Fibroblast of villous mesenchyme (primary cell): Measurements from ENCODE around the gene ELFN1. TPM values are rescaled to one million over a fixed set of nuclear protein-coding genes. Genes with fewer than 3 reads are reported as not detected.
"Not testable (repeated sequence)": the region's sequence is repeated elsewhere in the genome, so short reads cannot be mapped to it uniquely, and the experiment has no call there.

ENCODE experiments used
- DNase-seq: peaks from one replicate; pipeline ENCODE4 v3.0.0-alpha.2; 2010; ENCODE audit warnings: low read depth
- H3K4me3 ChIP-seq: 2 replicates; pipeline ENCODE4 v1.5.1; 2011; ENCODE audit warnings: low read depth, mild to moderate bottlenecking, low read length
- total RNA-seq: library from RNA; depleted of rRNA; stranded (reverse); fragments of >200 nt; gene quantifications from 2 replicates; pipeline ENCODE4 v1.2.3, GENCODE V29; 2012
- TF ChIP-seq, protein P1 (sequence below): IDR thresholded peaks from 2 replicates; pipeline ENCODE4 v1.5.1; 2012; ENCODE audit warnings: low read depth, mild to moderate bottlenecking, low read length; ENCODE audit not compliant: insufficient read depth

ELFN1 gene
- total RNA-seq, 1 donor = 0.86 TPM

DNA sequence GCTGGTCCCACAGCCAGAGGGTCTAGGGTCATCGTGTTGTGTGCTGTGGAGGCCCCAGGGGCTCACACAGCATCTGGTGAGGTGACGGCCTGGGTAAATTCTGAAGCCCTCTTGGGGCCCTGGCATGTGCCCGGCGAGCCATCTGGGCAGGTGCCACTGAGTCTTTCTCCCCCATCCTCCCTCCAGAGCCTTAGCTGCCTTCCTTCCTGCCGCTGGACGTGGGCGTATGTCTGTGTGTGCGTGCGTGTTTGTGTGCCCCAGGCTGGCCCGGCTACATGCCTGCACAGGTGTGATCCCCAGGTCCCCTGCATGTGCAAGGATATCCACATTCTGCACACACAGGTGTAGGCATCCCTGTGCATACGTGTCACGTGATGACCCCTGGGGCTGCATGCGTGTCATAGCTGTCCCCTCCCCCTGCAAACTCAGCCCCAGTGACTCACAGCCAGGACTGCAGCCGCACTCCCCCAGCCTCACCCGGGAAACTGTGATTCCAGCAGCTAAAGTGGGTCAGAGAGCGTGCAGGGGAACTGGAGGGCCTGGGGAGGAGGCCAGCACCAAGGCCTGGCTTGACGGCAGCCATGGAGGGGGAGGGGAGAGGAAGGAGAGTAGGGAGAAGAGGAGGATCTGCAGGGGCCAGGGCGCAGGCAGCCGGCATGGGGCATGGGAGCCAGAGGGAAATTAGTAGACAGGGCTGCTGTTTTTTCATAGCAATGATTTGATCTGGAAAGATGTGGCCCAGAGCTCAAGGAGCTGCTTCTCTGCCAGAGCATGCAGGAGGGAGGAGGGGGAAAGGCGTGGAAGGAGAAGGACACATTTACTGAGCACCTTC lies 46.4 kb downstream of the ELFN1 start:
- H3K4me3 ChIP-seq = no peak overlapping the region
- TF ChIP-seq, protein P1, sequence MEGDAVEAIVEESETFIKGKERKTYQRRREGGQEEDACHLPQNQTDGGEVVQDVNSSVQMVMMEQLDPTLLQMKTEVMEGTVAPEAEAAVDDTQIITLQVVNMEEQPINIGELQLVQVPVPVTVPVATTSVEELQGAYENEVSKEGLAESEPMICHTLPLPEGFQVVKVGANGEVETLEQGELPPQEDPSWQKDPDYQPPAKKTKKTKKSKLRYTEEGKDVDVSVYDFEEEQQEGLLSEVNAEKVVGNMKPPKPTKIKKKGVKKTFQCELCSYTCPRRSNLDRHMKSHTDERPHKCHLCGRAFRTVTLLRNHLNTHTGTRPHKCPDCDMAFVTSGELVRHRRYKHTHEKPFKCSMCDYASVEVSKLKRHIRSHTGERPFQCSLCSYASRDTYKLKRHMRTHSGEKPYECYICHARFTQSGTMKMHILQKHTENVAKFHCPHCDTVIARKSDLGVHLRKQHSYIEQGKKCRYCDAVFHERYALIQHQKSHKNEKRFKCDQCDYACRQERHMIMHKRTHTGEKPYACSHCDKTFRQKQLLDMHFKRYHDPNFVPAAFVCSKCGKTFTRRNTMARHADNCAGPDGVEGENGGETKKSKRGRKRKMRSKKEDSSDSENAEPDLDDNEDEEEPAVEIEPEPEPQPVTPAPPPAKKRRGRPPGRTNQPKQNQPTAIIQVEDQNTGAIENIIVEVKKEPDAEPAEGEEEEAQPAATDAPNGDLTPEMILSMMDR = no peak
- DNase-seq = peak; percentile 20

- H3K4me3 ChIP-seq = no peak overlapping the region
- no peak for DNase-seq
- TF ChIP-seq, protein P1 = no peak
These were observed 47.0 kb downstream of the ELFN1 start for GRCh38 chr7:1717095-1717483.

GRCh38 chr7:1717903-1718676 lies 48.0 kb downstream of the ELFN1 start:
- TF ChIP-seq, protein P1 = no peak
- DNase-seq = no peak
- H3K4me3 ChIP-seq = no peak overlapping the region

GRCh38 chr7:1718850-1719249 lies 48.8 kb downstream of the ELFN1 start:
- DNase-seq, H3K4me3 ChIP-seq: not testable (repeated sequence)

GRCh38 chr7:1719256-1719655 lies 49.2 kb downstream of the ELFN1 start:
- DNase-seq = not testable (repeated sequence)

DNA sequence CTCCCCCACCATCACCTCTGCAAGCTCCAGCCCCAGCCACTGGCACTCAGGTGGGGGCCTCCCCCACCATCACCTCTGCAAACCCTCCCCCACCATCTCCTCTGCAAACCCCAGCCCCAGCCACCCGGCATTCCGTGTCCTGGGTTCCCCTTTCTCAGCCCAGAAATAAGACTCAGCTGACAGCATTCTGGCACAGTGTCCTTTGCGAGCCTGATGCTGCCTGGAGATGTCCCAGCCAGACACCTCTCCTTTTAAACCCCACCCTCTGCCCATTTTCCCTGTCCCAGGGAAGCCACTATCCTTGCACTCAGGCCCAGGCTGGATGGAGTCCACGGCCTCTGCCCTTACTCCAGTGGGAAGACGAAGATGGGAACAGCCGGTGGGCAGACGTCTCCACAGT lies 49.8 kb downstream of the ELFN1 start:
- H3K4me3 ChIP-seq = no peak overlapping the region
- no peak for DNase-seq
- TF ChIP-seq, protein P1 = no peak

More at GRCh38 chr7:1719256-1719655, 49.2 kb downstream of the ELFN1 start:
- H3K4me3 ChIP-seq = not testable (repeated sequence)

- TF ChIP-seq, protein P1 = no peak
- H3K4me3 ChIP-seq = no peak overlapping the region
- no peak for DNase-seq
These were observed 50.2 kb downstream of the ELFN1 start for GRCh38 chr7:1720326-1720725.
